ENCODE results near the gene ENOPH1. TPM values are rescaled to one million over a fixed set of nuclear protein-coding genes. Genes with fewer than 3 reads are reported as not detected.
A peak's percentile ranks its signal among the peaks of the same experiment; 100 is the strongest.
"Not testable (repeated sequence)": the region's sequence is repeated elsewhere in the genome, so short reads cannot be mapped to it uniquely, and the experiment has no call there.

The ENOPH1 gene
- total RNA-seq (ENCODE audit: insufficient read depth, low replicate concordance): 28.2 TPM

GRCh38 chr4:82430193-82430963, at the start of gene ENOPH1, which contains the start of gene HNRNPDL:
Gene ENOPH1 (plus strand): TSS chr4:82430590. CDS start chr4:82430830, 240 bp downstream.
Gene HNRNPDL (minus strand): TSS chr4:82430462. CDS start chr4:82429690, 772 bp downstream.
- peak; percentile 98 for DNase-seq (ENCODE audit: low spot score)

DNA sequence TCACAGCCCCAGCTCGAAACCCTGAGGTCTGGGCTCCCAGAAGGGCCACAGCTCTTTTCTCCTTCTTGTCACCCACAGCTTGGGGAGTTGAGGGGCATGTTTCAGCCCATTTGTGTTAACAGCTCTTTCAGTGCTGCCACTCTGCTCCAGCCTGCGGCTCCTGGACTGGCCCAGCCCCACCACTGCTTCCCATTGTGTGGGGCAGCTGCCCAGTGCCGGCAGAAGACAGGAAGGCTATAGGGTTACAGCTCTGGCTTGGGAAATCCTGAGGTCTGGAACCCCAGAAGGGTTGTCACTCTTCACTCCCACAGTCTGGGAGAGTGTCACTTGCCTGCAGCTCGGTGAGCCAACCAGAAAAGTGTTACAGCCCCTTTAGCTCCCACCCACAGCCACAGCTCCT, 49.6 kb upstream of the ENOPH1 start:
- no peak for DNase-seq (ENCODE audit: low spot score)

DNA sequence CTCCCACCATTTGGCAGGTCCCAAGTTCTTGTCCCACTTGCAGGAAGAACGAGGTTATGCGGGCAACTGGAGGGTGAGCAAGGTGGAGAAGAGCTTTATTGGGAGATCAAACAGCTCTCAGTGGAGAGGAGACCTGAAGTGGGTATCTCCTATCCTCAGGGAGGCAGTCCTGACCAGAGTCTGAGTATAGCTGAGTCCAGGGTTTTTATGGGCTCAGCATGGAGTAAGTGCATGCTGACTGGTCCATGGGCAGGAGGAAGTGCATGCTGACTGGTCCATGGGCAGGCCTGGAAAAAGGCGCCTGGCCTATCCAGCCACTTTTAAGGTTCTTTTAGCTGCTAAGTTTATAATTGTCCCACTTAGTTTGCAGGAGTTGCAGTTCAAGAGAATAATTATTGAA, 49.2 kb upstream of the ENOPH1 start:
- DNase-seq (ENCODE audit: low spot score): no peak

- DNase-seq (ENCODE audit: low spot score): no peak
These were observed 48.6 kb upstream of the ENOPH1 start for GRCh38 chr4:82381661-82382296.

GRCh38 chr4:82382751-82383150, 47.6 kb upstream of the ENOPH1 start:
- no peak for DNase-seq (ENCODE audit: low spot score)

DNA sequence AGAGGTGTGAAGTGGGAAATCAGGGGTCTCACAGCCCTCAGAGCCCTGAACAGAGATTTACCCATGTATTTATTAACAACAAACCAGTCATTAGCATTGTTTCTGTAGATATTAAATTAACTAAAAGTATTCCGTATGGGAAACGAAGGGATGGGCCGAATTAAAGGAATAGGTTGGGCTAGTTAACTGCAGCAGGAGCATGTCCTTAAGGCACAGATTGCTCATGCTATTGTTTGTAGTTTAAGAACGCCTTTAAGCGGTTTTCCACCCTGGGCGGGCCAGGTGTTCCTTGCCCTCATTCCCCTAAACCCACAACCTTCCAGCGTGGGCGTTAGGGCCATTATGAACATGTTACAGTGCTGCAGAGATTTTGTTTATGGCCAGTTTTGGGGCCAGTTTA, 44.1 kb upstream of the ENOPH1 start:
- DNase-seq (ENCODE audit: low spot score): not testable (repeated sequence)

- DNase-seq (ENCODE audit: low spot score): no peak
These were observed 42.0 kb upstream of the ENOPH1 start for GRCh38 chr4:82388405-82388804.

GRCh38 chr4:82390061-82390460, 40.3 kb upstream of the ENOPH1 start:
- DNase-seq (ENCODE audit: low spot score): not testable (repeated sequence)

GRCh38 chr4:82394896-82395295, 35.5 kb upstream of the ENOPH1 start:
- DNase-seq (ENCODE audit: low spot score): no peak

DNA sequence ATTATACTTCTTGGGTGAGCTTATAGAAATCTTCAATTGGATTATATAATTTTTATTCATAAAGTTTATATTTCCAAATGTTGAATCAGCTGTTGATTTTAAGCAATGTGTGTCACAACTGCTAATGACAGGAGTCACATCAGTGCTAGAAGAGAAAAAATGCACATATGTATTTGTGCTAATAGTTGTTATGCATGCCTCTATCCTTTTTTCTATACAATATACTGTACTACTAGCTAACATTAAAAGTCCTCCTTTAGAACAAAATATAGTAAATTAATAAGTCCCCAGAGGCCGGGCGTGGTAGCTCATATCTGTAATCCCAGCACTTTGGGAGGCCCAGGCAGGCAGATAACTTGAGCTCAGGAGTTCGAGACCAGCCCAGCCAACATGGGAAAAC, 32.9 kb upstream of the ENOPH1 start:
- DNase-seq (ENCODE audit: low spot score): no peak

GRCh38 chr4:82398263-82398662, 32.1 kb upstream of the ENOPH1 start:
- no peak for DNase-seq (ENCODE audit: low spot score)

DNA sequence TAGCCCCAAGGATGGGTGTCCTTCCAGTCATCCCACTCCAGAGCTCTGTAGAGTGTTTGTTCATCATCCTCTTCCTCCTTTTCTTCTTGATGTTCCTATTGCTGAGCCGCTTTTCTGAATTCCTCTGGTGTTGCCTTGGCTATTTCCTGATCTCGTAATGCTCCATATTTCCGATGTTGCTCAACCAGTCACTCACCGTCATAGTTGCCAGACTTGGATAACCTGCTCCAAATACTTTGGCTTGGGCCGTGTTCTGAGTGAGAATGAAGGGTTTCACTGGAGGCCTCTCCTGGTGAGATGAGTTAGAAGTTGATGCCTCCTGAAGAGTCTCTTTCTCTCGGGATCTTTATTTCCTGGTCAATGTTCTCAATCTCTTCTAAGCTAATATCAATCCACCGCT, 28.8 kb upstream of the ENOPH1 start:
- DNase-seq (ENCODE audit: low spot score): no peak

GRCh38 chr4:82402196-82402775, 28.1 kb upstream of the ENOPH1 start:
- DNase-seq (ENCODE audit: low spot score): no peak

DNA sequence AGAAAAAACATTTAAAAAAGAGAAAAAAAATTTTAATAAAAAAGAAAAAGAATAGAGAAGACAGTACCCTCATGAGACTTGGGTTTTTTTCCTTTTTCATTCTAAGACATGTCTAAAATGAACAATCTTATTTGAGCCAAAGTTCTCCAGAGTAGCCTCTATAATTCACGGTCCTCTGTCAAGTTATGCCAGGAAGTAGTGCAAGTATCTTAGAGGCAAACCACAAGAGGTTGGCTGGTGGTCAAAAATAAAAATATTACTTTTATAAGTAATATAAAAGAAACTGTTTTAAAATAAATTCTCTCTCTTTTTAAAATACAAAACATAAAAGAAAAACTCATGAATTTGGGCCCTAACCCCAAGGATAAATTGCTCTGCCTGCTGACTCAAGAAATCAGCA, 26.7 kb upstream of the ENOPH1 start:
- no peak for DNase-seq (ENCODE audit: low spot score)

- DNase-seq (ENCODE audit: low spot score): not testable (repeated sequence)
These were observed 15.3 kb upstream of the ENOPH1 start for GRCh38 chr4:82415061-82415460.

- DNase-seq (ENCODE audit: low spot score): no peak
These were observed 14.4 kb upstream of the ENOPH1 start for GRCh38 chr4:82415922-82416365.

- DNase-seq (ENCODE audit: low spot score): no peak
These were observed 10.9 kb upstream of the ENOPH1 start for GRCh38 chr4:82419451-82419850.

DNA sequence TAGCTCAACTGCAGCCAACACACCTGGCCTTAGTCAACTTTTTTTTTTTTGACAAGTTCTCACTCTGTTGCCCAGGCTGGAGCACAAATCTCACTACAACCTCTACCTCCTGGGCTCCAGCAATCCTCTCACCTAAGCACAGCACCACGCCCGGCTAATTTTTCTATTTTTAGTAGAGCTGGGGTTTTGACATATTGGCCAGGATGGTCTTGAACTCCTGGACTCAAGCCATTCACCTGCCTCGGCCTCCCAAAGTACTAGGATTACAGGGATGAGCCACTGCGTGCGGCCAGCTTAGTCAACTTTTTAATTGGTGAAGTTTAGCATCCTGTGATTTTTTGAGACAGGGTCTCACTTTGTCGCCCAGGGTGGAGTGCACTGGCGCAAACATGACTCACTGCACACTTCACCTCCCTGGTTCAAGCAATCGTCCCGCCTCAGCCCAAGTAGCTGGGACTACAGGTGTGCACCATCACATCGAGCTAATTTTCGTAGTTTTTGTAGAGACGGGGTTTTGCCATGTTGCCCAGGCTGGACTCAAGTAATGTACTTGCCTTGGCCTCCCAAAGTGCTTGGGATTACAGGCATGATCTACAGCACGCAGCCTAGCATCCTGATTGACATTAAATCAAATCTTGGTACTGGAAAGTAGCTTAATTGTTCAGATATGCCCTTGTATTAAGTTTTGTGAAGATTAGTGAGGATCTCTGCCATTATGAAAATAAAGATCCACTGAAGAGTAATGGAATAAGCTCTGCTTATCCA, 8.4 kb upstream of the ENOPH1 start:
- DNase-seq (ENCODE audit: low spot score): no peak

DNA sequence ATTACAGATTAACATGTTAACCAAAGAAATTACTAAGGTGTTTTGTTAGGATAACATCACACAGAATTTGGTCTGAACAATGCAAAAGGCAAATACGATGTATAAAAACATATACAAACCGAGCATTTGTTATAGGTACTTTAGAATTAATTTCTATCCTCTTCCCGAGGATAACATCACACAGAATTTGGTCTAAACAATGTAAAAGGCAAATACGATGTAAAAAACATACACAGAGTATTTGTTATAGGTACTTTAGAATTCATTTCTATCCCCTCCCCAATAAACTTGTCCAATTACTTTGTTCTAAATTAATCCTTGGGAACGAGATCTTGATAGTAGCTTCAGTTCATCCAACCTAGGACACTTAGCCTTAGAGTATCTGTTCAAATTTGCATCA, 7.8 kb upstream of the ENOPH1 start:
- no peak for DNase-seq (ENCODE audit: low spot score)

DNA sequence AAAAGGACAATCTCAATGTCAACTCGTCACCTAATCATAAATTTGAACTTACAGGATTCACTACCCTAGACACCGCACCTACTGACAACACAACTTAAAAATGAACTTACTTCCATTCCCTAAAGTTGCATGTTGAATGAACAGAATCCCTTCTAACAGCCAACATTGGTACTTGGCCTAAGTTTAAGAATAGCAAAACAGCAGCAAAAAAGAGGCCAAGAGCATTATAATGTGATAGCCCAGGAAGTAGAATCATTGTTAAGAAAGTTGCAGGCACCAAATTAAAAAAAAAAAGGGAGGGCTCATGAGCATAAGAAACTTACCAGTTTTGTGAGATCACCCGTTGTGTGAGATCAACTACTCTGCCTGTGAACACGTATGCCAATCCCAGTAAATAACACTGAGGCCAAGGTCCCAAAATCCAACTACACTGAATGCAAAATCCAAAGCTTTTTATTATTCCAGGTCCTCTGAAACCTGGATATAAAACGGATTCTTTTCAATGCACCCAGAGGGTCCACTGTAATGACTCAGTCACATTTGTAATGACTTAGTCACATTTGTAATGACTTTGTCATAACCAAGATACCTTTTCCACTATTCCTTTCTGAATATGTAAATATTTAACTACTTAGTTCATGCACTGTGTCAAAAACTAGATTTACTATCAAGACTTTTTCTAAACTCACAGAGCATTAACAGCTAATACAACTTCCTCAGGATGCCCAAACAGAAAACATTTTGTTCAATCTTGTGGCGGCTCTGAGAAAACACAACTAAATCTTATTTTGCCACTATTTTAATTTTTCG, 6.9 kb upstream of the ENOPH1 start:
- no peak for DNase-seq (ENCODE audit: low spot score)

- no peak for DNase-seq (ENCODE audit: low spot score)
These were observed 4.9 kb upstream of the ENOPH1 start for GRCh38 chr4:82425478-82425877.
